ENCODE measurements around the gene CASKIN1. TPM values are rescaled to one million over a fixed set of nuclear protein-coding genes. Genes with fewer than 3 reads are reported as not detected.

The CASKIN1 gene
- total and polyA plus RNA-seq, 4 donors = 0.09 to 0.35 (median 0.12) TPM

GRCh38 chr16:2230376-2230775, 34.0 kb upstream of the CASKIN1 start:
- 87 to 93% methylated on average over 13 of the region's 13 CpGs for WGBS, 2 donors
- Histone ChIP-seq H3K27ac (ENCODE audit: low read depth in 1 of 2, low read length in 1 of 2) (no peak overlapping the region), H3K4me1 (ENCODE audit: control insufficient read depth in 5 of 5, insufficient read depth in 5 of 5, low read length in 5 of 5) (peaks cover 0 to 2% (median 0%) of the 10 kb centered on the region in 5 donors), H3K27me3 (ENCODE audit: control insufficient read depth in 3 of 3, insufficient read depth in 3 of 3, low read length in 2 of 3) (peaks cover 0 to 4% (median 0%) of the 10 kb centered on the region in 3 donors), H3K9me3 (ENCODE audit: control insufficient read depth in 4 of 4, insufficient read depth in 3 of 4, low read length in 3 of 4) (peaks cover 0 to 19% (median 0%) of the 10 kb centered on the region in 4 donors), H3K36me3 (ENCODE audit: control insufficient read depth in 4 of 4, insufficient read depth in 4 of 4, low read length in 4 of 4) (peaks cover 3 to 75% (median 31%) of the 10 kb centered on the region in 4 donors), H3K4me3 (no peak overlapping the region), H3K9ac (ENCODE audit: insufficient read depth in 1 of 2, low read length in 2 of 2) (no peak overlapping the region)
- no peak for TF ChIP-seq CTCF (IDR thresholded peaks at IDR 0.05; ENCODE audit: control extremely low read depth, extremely low read depth)
- no peak for ATAC-seq (ENCODE audit: insufficient read depth, low FRiP score)
- no peak for DNase-seq

- no peak for TF ChIP-seq CTCF (IDR thresholded peaks at IDR 0.05; ENCODE audit: control extremely low read depth, extremely low read depth)
- peaks cover 0 to 5% (median 3%) of the 10 kb centered on the region in 5 donors for H3K4me1 ChIP-seq (ENCODE audit: control insufficient read depth in 5 of 5, insufficient read depth in 5 of 5, low read length in 5 of 5)
- peaks cover 3 to 69% (median 28%) of the 10 kb centered on the region in 4 donors for H3K36me3 ChIP-seq (ENCODE audit: control insufficient read depth in 4 of 4, insufficient read depth in 4 of 4, low read length in 4 of 4)
- no peak overlapping the region for H3K4me3 ChIP-seq
- 93 to 94% methylated on average over 23 of the region's 23 CpGs for WGBS, 2 donors
- DNase-seq (no peak), ATAC-seq (ENCODE audit: insufficient read depth, low FRiP score) (no peak)
- H3K9ac ChIP-seq (ENCODE audit: insufficient read depth in 1 of 2, low read length in 2 of 2) = no peak overlapping the region
- H3K27me3 ChIP-seq (ENCODE audit: control insufficient read depth in 3 of 3, insufficient read depth in 3 of 3, low read length in 2 of 3) = no peaks in the 10 kb centered on the region
- H3K9me3 ChIP-seq (ENCODE audit: control insufficient read depth in 4 of 4, insufficient read depth in 3 of 4, low read length in 3 of 4) = peaks cover 0 to 13% (median 0%) of the 10 kb centered on the region in 4 donors
- H3K27ac ChIP-seq (ENCODE audit: low read depth in 1 of 2, low read length in 1 of 2) = no peak overlapping the region
These were observed 33.3 kb upstream of the CASKIN1 start for GRCh38 chr16:2229632-2230250.

- ATAC-seq (ENCODE audit: insufficient read depth, low FRiP score) = no peak
- 91 to 96% methylated on average over 12 of the region's 12 CpGs for WGBS, 2 donors
- DNase-seq = no peak
- Histone ChIP-seq H3K27me3 (ENCODE audit: control insufficient read depth in 3 of 3, insufficient read depth in 3 of 3, low read length in 2 of 3) (no peaks in the 10 kb centered on the region), H3K36me3 (ENCODE audit: control insufficient read depth in 4 of 4, insufficient read depth in 4 of 4, low read length in 4 of 4) (peaks cover 3 to 62% (median 27%) of the 10 kb centered on the region in 4 donors), H3K4me1 (ENCODE audit: control insufficient read depth in 5 of 5, insufficient read depth in 5 of 5, low read length in 5 of 5) (peaks cover 0 to 10% (median 6%) of the 10 kb centered on the region in 5 donors), H3K27ac (ENCODE audit: low read depth in 1 of 2, low read length in 1 of 2) (no peak overlapping the region), H3K4me3 (no peak overlapping the region), H3K9me3 (ENCODE audit: control insufficient read depth in 4 of 4, insufficient read depth in 3 of 4, low read length in 3 of 4) (peaks cover 0 to 8% (median 0%) of the 10 kb centered on the region in 4 donors), H3K9ac (ENCODE audit: insufficient read depth in 1 of 2, low read length in 2 of 2) (no peak overlapping the region)
- no peak for TF ChIP-seq CTCF (IDR thresholded peaks at IDR 0.05; ENCODE audit: control extremely low read depth, extremely low read depth)
These were observed 32.7 kb upstream of the CASKIN1 start for GRCh38 chr16:2229091-2229490.

Measured in lung (tissue), 12 donors.